ENCODE measurements around the gene AGTRAP.

- TF ChIP-seq CTCF (IDR thresholded peaks at IDR 0.05), result no peak
- TF ChIP-seq POLR2A (IDR thresholded peaks at IDR 0.05), result no peak
These were observed 28.6 kb downstream of the AGTRAP start for GRCh38 chr1:11764519-11764918.
